BLaER1 treated with 17β-estradiol and CSF1 and Interleukin-3, amounts not matched to agents 10 nM and 100 nM (cell line): Measurements from ENCODE around the gene CDK19.

Experiments used
- H3K27ac ChIP-seq, 11 experiments: shearing (Covaris generic); formaldehyde crosslinking; 2 replicates each; pipeline ENCODE4 v1.8.1; 2022
- H3K27me3 ChIP-seq, 11 experiments: shearing (Covaris generic); formaldehyde crosslinking; 2 replicates each; pipeline ENCODE4 v1.8.1; 2022
- H3K36me3 ChIP-seq, 11 experiments: shearing (Covaris generic); formaldehyde crosslinking; 2 replicates each; pipeline ENCODE4 v1.8.1; 2022
- H3K4me1 ChIP-seq, 10 experiments: shearing (Covaris generic); formaldehyde crosslinking; 2 replicates each; pipeline ENCODE4 v1.8.1; 2022
- H3K4me2 ChIP-seq, 11 experiments: shearing (Covaris generic); formaldehyde crosslinking; 2 replicates each; pipeline ENCODE4 v1.8.1; 2022
- H3K4me3 ChIP-seq, 10 experiments: shearing (Covaris generic); formaldehyde crosslinking; 2 replicates each; pipeline ENCODE4 v1.8.1; 2022
- H3K9ac ChIP-seq, 11 experiments: shearing (Covaris generic); formaldehyde crosslinking; 2 replicates each; pipeline ENCODE4 v1.8.1; 2022
- H3K9me3 ChIP-seq, 11 experiments: shearing (Covaris generic); formaldehyde crosslinking; replicated peaks in 1 of 11; 2 replicates each; pipeline ENCODE4 v1.8.1; 2022
- H4K20me1 ChIP-seq, 11 experiments: shearing (Covaris generic); formaldehyde crosslinking; 2 replicates each; pipeline ENCODE4 v1.8.1; 2022
- Cebpa-rat ChIP-seq, 11 experiments: shearing (Covaris generic); IDR thresholded peaks; 2 replicates each; pipeline ENCODE4 v1.8.1; 2022

The CDK19 gene

GRCh38 chr6:110800839-110801196, 14.5 kb downstream of the CDK19 start:
- no peak for TF ChIP-seq Cebpa-rat (IDR thresholded peaks at IDR 0.05)
- Histone ChIP-seq H4K20me1 (peaks cover 0 to 45% (median 0%) of the 10 kb centered on the region in 11 experiments; a peak in 4 of 22 replicates), H3K9ac (no peak overlapping the region), H3K9me3 (peaks cover 0 to 65% (median 49%) of the 10 kb centered on the region in 11 experiments; a peak in 20 of 22 replicates), H3K4me1 (peaks cover 24 to 61% (median 31%) of the 10 kb centered on the region in 10 experiments), H3K4me2 (0 out of 22 replicates have a peak overlapping the region, but pooled peaks of 1 of the 11 experiments have one; percentile 11), H3K4me3 (no peak overlapping the region), H3K27me3 (no peaks in the 10 kb centered on the region), H3K36me3 (peaks cover 0 to 29% (median 12%) of the 10 kb centered on the region in 11 experiments; a peak in 16 of 22 replicates), H3K27ac (no peak overlapping the region)

DNA sequence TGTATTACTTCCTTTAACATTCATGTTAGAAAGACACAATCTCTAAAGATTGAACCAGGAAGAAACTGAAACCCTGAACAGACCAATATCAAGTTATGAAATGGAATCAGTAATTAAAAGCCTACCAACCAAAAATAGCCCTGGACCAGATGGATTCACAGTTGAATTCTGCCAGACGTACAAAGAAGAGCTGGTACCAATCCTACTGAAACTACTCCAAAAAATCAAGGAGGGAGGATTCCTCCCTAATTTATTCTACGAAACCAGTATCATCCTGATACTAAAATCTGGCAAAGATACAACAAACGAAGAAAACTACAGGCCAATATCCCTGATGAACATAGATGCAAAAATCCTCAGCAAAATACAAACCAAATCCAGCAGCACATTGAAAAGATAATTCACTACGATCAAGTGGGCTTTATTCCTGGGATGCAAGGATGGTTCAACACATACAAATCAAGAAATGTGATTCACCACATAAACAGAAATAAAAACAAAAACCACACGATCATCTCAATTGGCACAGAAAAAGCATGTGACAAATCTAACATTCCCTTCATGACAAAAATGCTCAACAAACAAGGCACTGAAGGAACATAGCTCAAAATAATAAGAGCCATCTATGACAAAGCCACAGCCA, 15.0 kb downstream of the CDK19 start:
- Histone ChIP-seq H3K27ac (no peak overlapping the region), H3K36me3 (peaks cover 0 to 29% (median 12%) of the 10 kb centered on the region in 11 experiments; a peak in 16 of 22 replicates), H3K4me1 (peaks cover 19 to 57% (median 26%) of the 10 kb centered on the region in 10 experiments), H3K4me3 (no peak overlapping the region), H4K20me1 (peaks cover 0 to 41% (median 0%) of the 10 kb centered on the region in 11 experiments; a peak in 4 of 22 replicates), H3K9me3 (peaks cover 0 to 65% (median 50%) of the 10 kb centered on the region in 11 experiments; a peak in 20 of 22 replicates), H3K27me3 (no peaks in the 10 kb centered on the region), H3K4me2 (0 out of 22 replicates have a peak overlapping the region, but pooled peaks of 1 of the 11 experiments have one; percentile 11), H3K9ac (no peak overlapping the region)
- no peak for TF ChIP-seq Cebpa-rat (IDR thresholded peaks at IDR 0.05)

GRCh38 chr6:110799655-110800054, 15.6 kb downstream of the CDK19 start:
- no peak for TF ChIP-seq Cebpa-rat (IDR thresholded peaks at IDR 0.05)
- no peak overlapping the region for H3K9ac ChIP-seq
- no peaks in the 10 kb centered on the region for H3K27me3 ChIP-seq
- 0 out of 22 replicates have a peak overlapping the region, but pooled peaks of 1 of the 11 experiments have one; percentile 2 for H3K27ac ChIP-seq
- peaks cover 13 to 56% (median 20%) of the 10 kb centered on the region in 10 experiments for H3K4me1 ChIP-seq
- H3K36me3 ChIP-seq, result peaks cover 0 to 34% (median 15%) of the 10 kb centered on the region in 11 experiments; a peak in 16 of 22 replicates
- peaks cover 0 to 68% (median 53%) of the 10 kb centered on the region in 11 experiments; a peak in 20 of 22 replicates for H3K9me3 ChIP-seq
- peak overlapping the region in 3 of 11 experiments; percentile 16 to 58 (median 47); a peak in 5 of 22 replicates for H3K4me2 ChIP-seq
- H4K20me1 ChIP-seq, result peaks cover 0 to 45% (median 0%) of the 10 kb centered on the region in 11 experiments; a peak in 4 of 22 replicates
- H3K4me3 ChIP-seq, result no peak overlapping the region

- no peak overlapping the region for H3K27ac ChIP-seq
- H4K20me1 ChIP-seq, result peaks cover 0 to 45% (median 0%) of the 10 kb centered on the region in 11 experiments; a peak in 4 of 22 replicates
- peak overlapping the region in 4 of 11 experiments; percentile 16 to 58 (median 43); a peak in 6 of 22 replicates for H3K4me2 ChIP-seq
- no peak overlapping the region for H3K4me3 ChIP-seq
- TF ChIP-seq Cebpa-rat (IDR thresholded peaks at IDR 0.05), result no peak
- peaks cover 8 to 53% (median 16%) of the 10 kb centered on the region in 10 experiments for H3K4me1 ChIP-seq
- H3K27me3 ChIP-seq, result no peaks in the 10 kb centered on the region
- no peak overlapping the region for H3K9ac ChIP-seq
- peaks cover 0 to 35% (median 15%) of the 10 kb centered on the region in 11 experiments; a peak in 16 of 22 replicates for H3K36me3 ChIP-seq
- peaks cover 0 to 68% (median 54%) of the 10 kb centered on the region in 11 experiments; a peak in 20 of 22 replicates for H3K9me3 ChIP-seq
Measured at GRCh38 chr6:110799189-110799588, 16.1 kb downstream of the CDK19 start.

DNA sequence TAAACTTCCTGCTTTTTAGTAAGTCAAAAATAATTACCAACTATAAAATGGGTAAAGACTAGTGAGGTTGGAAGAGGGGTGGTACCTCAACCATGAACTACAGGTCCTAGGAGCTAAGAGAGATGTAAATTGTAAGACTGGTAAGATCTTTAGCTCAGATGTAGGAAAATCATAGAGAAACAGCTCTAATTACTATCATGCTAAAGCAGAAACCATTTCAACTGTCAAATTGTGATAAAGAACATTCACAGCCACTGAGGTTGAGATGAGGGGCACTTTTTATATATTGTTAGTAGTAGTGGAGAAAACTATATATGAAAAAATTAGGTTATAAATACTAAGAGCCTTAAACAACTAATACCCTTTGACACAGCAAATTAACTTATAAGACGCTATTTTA, 20.0 kb downstream of the CDK19 start:
- peaks cover 0 to 35% (median 9%) of the 10 kb centered on the region in 10 experiments; a peak in 12 of 20 replicates for H3K4me1 ChIP-seq
- peaks cover 0 to 41% (median 0%) of the 10 kb centered on the region in 11 experiments; a peak in 4 of 22 replicates for H4K20me1 ChIP-seq
- H3K9me3 ChIP-seq, result peaks cover 0 to 68% (median 43%) of the 10 kb centered on the region in 11 experiments; a peak in 19 of 22 replicates
- no peak overlapping the region for H3K9ac ChIP-seq
- peak overlapping the region in 2 of 11 experiments; percentile 9 to 31; a peak in 3 of 22 replicates for H3K4me2 ChIP-seq
- peaks cover 0 to 40% (median 21%) of the 10 kb centered on the region in 11 experiments; a peak in 15 of 22 replicates for H3K36me3 ChIP-seq
- H3K4me3 ChIP-seq, result no peak overlapping the region
- no peak overlapping the region for H3K27ac ChIP-seq
- TF ChIP-seq Cebpa-rat (IDR thresholded peaks at IDR 0.05), result no peak
- no peaks in the 10 kb centered on the region for H3K27me3 ChIP-seq

- Histone ChIP-seq H3K27ac (no peak overlapping the region), H3K27me3 (no peaks in the 10 kb centered on the region), H3K9ac (no peak overlapping the region), H3K4me3 (no peak overlapping the region), H3K4me1 (peaks cover 10 to 35% (median 22%) of the 10 kb centered on the region in 10 experiments; a peak in 17 of 20 replicates), H4K20me1 (peaks cover 0 to 37% (median 0%) of the 10 kb centered on the region in 11 experiments; a peak in 5 of 22 replicates), H3K36me3 (peaks cover 12 to 65% (median 37%) of the 10 kb centered on the region in 11 experiments; a peak in 21 of 22 replicates), H3K4me2 (no peak overlapping the region), H3K9me3 (peaks cover 29 to 54% (median 45%) of the 10 kb centered on the region in 11 experiments)
- no peak for TF ChIP-seq Cebpa-rat (IDR thresholded peaks at IDR 0.05)
Measured at GRCh38 chr6:110786696-110787095, 28.6 kb downstream of the CDK19 start.

GRCh38 chr6:110786271-110786670, 29.0 kb downstream of the CDK19 start:
- Histone ChIP-seq H3K9me3 (peaks cover 29 to 55% (median 43%) of the 10 kb centered on the region in 11 experiments), H3K4me2 (no peak overlapping the region), H3K27me3 (no peaks in the 10 kb centered on the region), H3K4me1 (peaks cover 14 to 40% (median 26%) of the 10 kb centered on the region in 10 experiments), H3K27ac (no peak overlapping the region), H3K4me3 (no peak overlapping the region), H3K9ac (no peak overlapping the region), H4K20me1 (peaks cover 0 to 42% (median 2%) of the 10 kb centered on the region in 11 experiments; a peak in 5 of 22 replicates), H3K36me3 (peaks cover 12 to 68% (median 36%) of the 10 kb centered on the region in 11 experiments; a peak in 21 of 22 replicates)
- no peak for TF ChIP-seq Cebpa-rat (IDR thresholded peaks at IDR 0.05)

- peaks cover 18 to 43% (median 29%) of the 10 kb centered on the region in 10 experiments for H3K4me1 ChIP-seq
- no peak overlapping the region for H3K4me3 ChIP-seq
- H3K9me3 ChIP-seq, result peaks cover 24 to 49% (median 33%) of the 10 kb centered on the region in 11 experiments
- no peak for TF ChIP-seq Cebpa-rat (IDR thresholded peaks at IDR 0.05)
- H4K20me1 ChIP-seq, result peaks cover 0 to 42% (median 4%) of the 10 kb centered on the region in 11 experiments; a peak in 5 of 22 replicates
- H3K4me2 ChIP-seq, result peak overlapping the region in 3 of 11 experiments; percentile 26 to 51 (median 35); a peak in 5 of 22 replicates
- H3K27ac ChIP-seq, result no peak overlapping the region
- H3K9ac ChIP-seq, result no peak overlapping the region
- peaks cover 12 to 68% (median 30%) of the 10 kb centered on the region in 11 experiments; a peak in 21 of 22 replicates for H3K36me3 ChIP-seq
- no peaks in the 10 kb centered on the region for H3K27me3 ChIP-seq
Measured at GRCh38 chr6:110784610-110784979, 30.7 kb downstream of the CDK19 start.
